ENCODE data around the gene UBA6.
"Not testable (repeated sequence)": the region's sequence is repeated elsewhere in the genome, so short reads cannot be mapped to it uniquely, and the experiment has no call there.

Gene UBA6

DNA sequence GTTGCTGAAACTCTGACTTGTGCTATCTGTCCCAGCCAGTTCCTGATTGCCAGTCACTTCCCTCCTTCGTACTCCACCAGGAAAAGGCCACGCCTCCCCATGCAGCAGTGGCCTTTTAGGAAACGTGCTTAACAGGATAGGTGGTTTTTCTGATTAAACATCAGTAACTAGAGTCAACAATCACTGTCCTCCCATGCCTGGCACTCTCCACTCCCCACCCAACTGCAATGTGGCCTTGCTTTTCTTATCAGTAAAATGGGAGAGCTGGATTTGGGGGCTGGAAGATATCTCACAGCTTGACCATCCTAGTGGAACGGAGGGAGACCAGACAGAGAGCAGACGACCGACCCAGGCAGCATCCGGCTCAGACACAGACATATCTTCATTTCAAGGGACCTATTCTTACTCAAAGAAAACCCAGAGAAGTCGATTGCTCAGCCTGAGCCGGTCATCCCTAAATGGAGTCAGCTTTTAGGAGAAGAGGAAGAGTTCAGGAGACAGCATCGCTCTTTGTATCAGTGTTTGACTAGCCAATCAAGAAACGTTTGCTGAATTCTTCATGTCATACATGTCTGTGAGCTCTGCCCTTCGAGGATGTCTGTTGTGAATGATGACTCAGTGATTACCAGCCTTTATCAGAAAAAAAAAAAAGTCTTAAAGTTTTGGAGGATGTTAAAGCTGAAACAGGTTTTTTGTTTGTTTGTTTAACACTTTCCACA is 12.7 kb upstream of the UBA6 start:
- no peak for DNase-seq

DNA sequence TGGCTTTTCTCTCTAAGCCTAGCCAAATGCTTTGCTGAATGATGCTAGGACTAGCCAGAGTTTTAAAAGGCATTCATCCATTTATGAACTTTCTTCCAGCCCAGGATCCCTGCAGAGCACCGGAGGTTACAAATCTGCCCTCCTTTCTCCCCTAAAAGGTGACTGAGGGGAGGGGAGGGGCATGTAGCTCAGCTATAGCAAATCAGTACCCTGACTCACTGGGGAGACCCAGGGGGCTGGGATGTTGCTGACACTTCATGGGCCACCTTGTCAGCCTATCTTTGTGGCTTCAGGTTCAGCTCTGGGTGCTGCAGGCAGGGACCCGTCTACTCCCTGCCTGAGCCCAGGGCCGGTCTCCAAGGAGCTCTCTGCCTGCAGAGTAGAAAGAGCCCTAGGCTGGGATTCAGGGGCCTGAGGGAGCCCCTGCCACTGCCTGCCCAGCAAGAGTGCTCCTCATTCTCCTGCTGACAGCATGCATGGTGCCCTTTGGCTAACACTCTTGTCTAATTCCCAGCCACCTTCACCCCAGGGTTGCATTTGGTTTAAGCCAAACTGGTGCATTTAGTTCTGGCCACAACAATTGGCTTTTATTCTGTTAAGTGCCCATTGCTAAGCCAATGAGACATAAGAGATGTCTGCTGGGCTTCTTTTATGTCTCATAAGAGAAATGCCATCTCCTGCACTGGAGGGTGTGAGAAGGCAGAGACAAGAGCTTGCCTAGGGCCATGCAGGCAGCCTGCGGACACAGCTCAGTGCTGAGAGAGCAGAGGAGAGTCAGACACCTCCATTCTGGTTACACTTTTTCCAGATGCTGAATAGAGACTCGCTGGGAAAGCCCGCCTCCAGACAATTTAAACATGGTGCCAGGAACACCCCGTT is 11.9 kb upstream of the UBA6 start:
- no peak for DNase-seq

DNA sequence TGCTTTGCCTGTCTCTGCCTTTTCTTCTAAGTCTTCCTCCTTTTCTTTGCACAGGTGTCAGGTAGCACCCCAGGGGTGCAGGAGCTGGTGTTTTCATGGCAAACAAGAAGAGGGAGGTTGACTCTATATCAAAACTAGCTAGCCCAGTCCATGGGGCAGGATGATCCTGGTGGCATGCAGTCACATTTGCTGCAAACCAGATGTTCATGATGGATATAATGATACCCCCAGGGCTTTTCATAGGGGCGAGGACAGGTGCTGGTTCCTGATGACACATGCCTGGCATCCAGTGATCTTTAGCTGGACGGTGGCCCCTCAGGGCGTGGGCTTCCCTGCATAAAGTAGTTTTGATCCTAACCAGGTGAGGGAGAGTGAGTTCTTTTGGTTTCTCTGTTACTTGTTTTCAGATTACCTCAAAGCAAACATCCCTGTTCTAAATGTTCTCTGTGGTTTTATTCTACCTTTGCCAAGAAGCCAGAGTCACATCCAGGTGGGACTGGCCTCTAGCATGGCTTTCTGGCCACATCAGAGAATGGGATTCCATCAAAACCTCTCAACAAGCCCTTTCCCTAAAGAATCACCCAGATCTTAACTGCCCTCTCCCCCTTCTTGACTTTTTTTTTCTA is 11.2 kb upstream of the UBA6 start:
- no peak for DNase-seq

DNA sequence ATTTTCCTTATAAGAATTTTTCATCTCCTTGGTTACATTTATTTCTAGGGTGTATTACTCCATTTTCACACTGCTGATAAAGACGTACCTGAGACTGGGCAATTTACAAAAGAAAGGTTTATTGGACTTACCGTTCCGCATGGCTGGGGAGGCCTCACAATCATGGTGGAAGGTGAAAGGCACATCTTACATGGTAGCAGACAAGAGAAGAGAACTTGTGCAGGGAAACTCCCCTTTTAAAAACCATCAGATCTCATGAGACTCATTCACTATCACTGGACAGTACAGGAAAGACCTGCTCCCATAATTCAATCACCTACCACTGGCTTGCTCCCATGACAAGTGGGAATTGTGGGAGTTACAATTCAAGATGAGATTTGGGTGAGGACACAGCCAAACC is 5.7 kb upstream of the UBA6 start:
- not testable (repeated sequence) for DNase-seq

DNA sequence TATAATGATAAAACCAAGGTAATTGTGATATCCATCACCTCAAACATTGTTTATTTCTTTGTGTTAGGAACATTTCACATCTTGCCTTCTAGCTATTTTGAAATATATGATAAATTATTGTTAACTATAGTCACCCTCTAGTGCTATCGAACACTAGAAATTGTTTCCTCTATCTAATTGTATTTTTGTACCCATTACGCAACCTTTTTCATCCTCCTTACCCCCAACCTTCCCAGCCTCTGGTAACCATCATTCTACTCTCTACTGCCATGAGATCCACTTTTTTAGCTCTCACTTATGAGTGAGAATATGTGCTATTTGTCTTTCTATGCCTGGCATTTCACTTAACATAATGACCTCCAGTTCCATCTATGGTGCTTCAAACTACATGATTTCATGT is 3.9 kb upstream of the UBA6 start:
- DNase-seq = no peak

DNA sequence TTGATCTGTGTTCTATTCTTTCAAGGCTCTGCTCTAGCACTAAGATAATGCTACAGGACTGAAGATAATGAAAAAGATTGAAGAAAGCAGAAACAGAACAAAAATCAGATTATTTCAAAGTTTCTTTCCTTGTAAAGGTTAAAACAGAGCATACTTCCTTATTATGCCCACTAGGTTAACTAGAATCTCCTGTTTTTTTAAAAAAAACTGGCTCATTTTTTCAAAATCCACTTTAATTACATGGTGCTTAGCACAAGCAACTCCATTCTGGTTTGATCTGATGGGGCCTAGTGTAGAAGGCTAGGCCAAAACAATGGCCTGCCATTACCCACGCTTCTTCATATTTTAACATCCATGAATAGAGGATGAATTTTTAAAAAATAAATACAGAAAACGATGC is 1.2 kb upstream of the UBA6 start:
- no peak for DNase-seq

DNA sequence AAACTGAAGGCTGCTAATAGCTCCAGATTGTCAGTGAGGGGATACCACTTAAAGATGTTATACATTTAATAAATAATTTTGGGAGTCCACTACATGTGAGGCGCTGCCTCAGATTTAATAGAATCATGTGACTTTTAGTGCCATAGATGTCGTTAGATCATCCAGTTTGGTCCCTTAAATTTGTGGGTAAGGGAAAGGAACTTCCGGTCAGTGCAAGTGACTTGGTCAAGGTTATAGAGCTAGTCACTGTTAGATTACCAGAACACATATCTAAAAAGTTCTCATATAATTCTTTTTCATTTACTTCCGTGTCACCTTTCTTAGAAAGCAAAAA is 529 bp upstream of the UBA6 start:
- DNase-seq = no peak

DNA sequence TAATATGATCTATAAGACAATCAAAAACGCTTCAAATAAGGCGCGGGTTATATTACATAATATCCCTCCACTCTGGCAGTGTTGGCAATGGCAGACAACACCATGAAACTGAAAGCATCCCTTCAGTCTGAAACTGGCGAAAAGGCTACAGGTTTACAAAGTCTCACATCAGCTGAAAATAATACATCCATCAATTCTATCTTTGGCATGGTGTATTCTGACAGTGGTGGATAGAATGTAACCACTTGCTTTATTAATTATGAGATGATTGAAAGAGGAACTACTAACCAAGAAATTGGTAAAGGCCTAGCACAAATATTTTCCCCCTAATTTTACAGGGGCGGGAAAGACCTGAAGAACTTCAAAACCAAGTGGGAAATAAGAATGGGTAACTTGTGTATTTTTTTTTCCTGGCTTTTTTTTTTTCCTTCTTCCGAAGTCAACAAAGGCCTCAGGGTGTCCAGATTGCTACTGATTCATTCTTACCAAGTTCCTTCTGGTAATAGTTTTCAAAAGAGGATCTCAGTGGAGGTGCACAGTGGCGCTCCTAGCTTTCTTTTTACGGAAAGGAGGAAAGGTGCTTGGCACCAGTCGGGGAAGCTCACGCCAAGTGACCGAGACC is 728 bp downstream of the UBA6 start:
- no peak for DNase-seq

DNA sequence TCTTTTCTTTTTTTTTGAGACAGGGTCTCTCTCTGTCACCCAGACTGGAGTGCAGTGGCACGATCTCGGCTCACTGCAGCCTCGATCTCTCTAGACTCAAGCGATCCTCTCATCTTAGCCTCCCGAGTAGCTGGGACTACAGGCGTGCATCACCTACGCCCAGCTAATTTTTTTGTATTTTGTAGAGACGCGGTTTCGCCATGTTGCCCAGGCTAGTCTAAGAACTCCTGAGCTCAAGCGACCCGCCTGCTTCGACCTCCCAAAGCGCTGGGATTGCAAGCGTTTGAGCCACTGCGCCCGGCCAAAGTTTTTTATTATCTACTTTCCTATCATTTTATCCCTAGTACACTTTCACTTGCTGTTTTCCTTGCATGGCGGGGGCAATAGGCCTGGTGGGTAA is 1.4 kb downstream of the UBA6 start:
- DNase-seq = no peak

DNA sequence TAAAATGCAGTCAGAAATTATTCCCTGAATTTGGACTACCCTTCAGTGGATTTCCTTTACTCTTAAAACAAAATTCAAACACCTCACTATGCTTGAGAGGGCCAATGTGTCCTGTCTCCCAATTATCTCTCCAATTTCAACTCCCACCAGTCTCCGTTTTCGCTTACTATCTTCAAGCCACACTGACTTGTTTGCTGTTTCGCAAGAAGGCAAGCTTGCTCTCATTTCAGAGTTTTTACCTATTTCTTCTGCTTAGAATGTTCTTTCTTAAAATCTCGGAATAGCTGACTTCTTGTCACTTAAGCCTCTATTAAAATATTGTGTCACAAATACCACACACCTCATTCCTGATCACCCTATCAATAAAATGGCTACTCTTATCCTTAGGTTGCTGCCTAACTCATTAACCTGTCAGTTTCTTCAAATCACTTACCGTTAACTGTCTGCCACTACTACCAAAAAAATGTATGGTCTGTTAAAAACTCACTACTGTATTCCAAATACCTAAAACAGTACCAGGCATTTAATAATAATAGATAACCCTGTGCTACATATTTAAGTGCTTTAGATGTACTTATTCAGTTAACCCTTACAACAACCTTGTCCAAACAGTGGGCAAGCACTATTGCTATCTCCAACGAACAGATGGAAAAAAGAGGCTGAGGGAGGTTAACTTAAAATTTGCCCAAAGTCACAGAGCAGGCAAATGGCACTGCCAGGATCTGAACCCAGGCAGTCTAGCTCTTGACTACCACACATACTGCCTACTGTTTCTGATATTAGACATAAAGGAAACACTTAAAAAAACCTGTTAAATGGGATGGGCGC is 2.9 kb downstream of the UBA6 start:
- no peak for DNase-seq

DNA sequence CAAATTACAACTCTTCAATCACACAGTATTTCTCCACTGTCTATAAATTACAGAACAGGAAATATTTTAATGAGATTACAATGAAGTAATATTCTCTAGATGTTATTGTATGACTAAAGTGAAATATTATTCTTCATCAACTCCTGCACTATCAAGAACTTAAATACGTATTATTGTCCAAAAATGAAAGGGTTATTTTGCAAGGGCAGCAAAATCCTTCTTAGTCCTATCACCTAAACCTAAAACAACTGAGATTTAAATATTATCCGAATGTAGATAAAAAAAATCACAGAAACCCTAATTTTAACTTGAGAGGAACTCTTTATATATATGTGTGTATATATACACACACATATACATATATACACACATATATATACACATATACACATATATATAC is 4.9 kb downstream of the UBA6 start:
- DNase-seq = no peak

DNA sequence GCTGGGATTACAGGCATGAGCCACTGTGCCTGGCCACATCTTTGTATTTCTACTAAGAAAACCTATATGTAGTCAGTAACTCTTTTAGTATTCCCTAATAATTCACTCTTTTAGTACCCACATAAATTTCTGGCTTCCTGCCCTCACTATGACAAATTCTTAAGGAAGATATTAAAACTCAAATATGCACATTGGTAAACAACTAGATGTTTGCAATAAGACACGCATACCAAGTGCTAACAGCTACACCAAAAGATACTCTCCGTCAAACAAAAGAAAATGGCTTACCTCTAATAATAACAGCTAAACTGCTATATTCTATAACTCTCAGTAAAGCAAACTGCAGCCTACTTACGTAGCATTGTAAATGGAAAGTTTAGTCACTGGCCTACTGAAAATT is 6.3 kb downstream of the UBA6 start:
- no peak for DNase-seq

DNA sequence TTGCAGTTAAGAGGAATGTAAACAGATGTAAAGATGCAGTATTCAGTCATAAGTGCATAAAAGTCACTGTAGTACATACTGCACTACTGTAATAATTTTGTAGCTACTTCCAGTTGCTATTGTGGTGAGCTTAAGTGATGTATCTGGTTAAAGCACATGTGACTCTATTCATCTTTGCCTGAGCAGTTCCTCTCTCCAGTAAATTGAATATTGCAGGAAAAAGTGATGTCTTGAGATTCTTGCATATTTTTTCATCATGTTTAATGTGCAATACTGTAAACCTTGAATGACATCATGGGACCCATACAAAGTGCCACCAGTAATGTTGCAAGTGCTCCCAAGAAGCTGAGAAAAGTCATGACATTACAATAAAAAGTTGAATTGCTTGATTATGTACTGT is 9.6 kb downstream of the UBA6 start:
- DNase-seq = no peak

DNA sequence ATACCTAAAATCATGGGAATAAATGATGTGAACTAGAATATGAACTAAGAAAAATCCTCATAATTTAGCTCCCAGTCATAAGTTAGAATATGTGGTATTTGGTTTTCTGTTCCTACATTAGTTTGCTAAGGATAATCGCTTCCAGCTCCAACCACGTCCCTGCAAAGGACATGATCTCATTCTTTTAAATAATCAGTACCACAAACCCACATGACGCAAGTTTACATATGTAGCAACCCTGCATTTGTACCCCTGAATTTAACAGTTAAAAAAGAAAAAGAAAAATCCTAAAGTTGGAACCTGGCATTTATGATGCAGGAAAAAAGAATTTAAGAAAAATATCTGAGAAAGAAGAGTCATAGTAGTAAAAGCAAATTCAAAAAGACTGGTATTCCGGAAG is 13.3 kb downstream of the UBA6 start:
- DNase-seq = no peak

DNA sequence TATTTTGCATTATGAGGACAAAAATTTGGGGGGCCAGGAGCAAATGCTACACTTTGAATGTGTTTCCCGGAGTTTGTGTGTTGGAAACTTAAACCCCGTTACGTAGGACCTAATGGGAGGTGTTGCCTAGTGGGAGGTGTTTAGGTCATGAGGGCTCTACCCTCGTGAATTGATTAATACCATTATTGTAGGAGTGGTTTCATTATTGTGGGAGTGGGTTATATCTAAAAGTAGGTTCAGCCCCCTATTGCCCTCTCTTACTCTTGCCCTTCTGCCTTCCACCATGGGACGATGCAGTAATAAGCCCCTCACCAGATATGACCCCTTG is 15.5 kb downstream of the UBA6 start:
- DNase-seq = no peak

DNA sequence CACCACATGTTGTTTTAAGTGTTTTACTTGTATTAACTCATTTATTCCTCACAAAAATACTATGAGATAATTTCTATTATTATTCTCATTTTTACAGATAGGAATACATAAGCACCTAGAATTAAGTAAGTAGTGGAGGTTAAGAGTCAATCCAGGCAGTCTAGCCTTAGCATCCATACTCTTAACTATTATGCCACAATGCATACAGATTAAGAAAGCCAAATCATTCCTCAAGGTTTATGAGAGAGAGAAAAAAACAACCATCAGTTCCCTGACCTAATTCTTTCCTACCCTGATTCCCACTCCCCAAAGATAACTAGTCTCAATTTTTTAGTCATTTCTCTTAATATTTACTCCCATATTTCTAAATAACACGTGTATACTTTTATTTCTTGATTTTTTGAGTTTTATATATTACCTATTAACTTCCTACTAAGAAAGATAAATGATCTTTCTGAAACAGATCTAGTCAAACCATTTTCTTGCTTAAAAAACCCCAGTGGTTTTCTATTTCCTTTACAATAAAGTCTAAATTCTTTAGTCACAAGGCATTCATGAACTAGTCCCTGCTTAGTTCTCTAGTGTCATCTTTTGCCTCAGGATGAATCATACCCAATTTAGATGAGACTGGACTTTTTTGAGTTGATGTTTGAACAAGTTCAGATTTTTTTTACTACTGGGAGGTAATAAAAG is 16.0 kb downstream of the UBA6 start:
- DNase-seq = no peak

DNA sequence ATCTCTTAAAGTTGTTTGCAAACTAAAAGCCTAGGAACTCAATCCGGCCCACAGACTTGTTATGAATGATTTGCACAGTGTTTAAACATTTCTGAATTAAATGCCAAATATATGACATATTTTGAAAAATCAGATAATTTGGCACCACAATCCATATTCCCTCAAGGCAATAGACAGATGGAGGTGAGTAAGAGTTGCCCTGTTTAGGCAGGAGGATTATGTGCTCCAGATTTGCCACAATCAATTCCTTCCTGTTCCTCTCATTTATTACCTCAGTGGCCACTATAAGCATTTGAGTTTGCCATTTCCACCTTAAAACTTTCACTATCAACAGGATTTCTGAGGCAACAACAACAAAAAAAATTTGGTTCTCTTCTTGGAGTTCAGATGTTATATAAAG is 18.7 kb downstream of the UBA6 start:
- DNase-seq = no peak

DNA sequence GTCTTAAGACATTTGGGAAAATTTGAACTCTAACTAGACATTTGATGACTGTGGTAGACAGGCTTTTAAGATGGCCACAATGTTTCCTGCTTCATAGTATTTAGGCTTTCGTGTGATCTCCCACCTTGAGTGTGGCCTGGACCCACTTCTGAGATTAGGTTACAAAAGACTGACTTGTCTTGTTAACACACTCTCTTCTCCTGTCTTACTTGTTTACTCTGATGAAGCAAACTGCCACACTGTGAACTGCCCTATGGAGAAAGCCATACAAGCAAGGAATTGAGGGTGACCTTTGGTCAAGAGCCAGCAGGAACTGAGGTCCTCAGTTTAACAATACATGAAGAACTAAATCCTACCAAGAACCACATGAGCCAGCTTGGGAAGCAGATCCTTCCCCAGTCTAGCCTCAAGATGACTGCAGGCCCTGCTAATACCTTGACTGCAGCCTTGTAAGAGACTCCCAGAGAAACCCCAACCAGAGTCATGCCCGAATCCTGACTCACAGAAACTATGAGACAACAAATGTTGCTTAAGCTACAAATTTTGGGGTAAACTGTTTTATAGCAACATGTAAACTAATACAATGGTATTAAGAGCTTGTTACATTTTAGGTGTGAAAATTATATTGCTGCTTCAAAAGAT is 20.3 kb downstream of the UBA6 start:
- no peak for DNase-seq

DNA sequence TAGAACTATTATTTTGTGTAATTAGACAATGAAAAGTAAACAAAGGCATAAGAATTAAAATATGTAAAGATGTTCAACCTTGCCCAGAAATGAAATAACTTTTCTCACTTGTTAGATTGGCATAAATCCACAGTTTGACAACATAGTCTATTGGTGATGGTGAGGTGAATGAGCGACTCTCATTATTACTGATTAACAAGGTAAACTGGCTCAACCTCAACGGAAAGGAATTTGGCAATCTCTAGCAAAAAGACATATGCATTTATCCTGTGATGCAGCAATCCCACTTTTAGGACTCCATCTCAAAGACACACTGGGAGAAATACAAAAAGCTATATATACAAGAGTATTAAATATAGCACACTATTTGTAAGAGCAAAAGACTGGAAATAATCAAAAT is 22.3 kb downstream of the UBA6 start:
- DNase-seq = no peak

DNA sequence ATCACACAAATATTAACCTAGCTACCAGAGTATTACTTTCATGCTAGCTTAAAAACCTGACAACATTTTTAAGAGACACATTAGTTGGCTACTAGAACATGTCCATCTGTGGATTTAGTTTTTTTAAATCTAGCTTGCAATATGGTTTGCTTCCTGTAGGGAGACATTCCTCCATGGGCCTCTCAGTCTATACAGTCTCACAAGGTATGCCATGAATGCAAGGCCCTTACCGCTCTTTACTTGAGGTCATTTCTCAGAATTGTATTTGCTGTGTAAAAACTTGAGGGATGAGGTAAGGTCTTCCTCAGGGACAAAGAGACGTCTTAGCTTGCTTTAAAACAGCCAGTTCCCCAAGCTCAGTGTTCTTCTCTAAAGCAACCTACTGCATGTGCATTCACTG is 26.9 kb downstream of the UBA6 start:
- DNase-seq = no peak

DNA sequence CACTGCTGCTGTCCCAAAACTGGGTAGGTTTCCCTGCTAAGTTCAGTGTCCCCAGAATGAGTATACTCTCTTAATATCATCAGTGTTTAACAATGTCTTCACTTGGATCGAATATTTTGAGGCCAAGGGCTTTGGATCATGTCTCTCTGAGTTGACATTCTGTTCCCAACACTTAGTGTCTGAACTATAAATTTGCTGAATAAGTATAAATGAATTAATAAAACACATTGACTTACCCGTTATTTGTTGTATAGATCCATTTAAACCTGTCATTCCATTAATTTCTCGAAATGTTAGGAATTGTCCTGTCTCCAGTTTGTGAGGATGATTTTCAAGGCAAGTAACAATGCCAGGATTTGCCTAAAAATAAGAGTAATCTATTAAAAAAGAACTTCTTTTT is 32.6 kb downstream of the UBA6 start:
- no peak for DNase-seq

DNA sequence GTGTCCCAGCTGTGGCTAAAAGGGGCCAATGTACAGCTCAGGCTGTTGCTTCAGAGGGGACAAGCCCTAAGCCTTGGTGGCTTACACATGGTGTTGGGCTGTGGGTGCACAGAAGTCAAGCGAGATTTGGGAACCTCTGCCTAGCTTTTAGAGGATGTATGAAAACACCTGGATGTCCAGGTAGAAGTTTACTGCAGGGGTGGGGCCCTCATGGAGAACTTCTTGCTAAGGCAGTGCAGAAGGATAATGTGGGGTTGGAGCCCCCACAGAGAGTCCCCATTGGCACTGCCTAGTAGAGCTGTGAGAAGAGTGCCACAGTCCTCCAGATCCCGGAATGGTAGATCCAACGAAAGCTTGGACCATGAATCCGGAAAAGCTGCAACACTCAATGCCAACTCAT is 40.5 kb downstream of the UBA6 start:
- no peak for DNase-seq
